RKO (cell line): ENCODE data around the gene HACL1.
"Not testable (repeated sequence)": the region's sequence is repeated elsewhere in the genome, so short reads cannot be mapped to it uniquely, and the experiment has no call there.

Experiments used
- DNase-seq: peaks from one replicate; pipeline ENCODE4 v3.0.0-alpha.2; 2016; ENCODE audit warnings: low spot score

HACL1 gene

GRCh38 chr3:15579051-15579450 lies 22.3 kb downstream of the HACL1 start:
- no peak for DNase-seq

- DNase-seq: no peak
Measured at GRCh38 chr3:15578289-15578867, 23.0 kb downstream of the HACL1 start.

- no peak for DNase-seq
Measured at GRCh38 chr3:15576475-15576874, 24.9 kb downstream of the HACL1 start.

GRCh38 chr3:15575446-15575845 lies 25.9 kb downstream of the HACL1 start:
- DNase-seq: no peak

- no peak for DNase-seq
Measured at GRCh38 chr3:15572138-15572537, 29.2 kb downstream of the HACL1 start.

GRCh38 chr3:15563190-15563589 lies 38.2 kb downstream of the HACL1 start:
- DNase-seq: no peak

- DNase-seq: no peak
Measured at GRCh38 chr3:15562560-15562959, 38.8 kb downstream of the HACL1 start.

- DNase-seq: no peak
Measured at GRCh38 chr3:15558581-15558980, 42.8 kb downstream of the HACL1 start.

- peak; percentile 74 for DNase-seq
Measured at GRCh38 chr3:15557511-15557946, 43.8 kb downstream of the HACL1 start.

- no peak for DNase-seq
Measured at GRCh38 chr3:15556512-15556911, 44.9 kb downstream of the HACL1 start.

- no peak for DNase-seq
Measured at GRCh38 chr3:15553749-15554148, 47.6 kb downstream of the HACL1 start.

GRCh38 chr3:15551902-15552301 lies 49.5 kb downstream of the HACL1 start:
- DNase-seq: no peak

- DNase-seq: no peak
Measured at GRCh38 chr3:15549846-15550245, 51.5 kb downstream of the HACL1 start.

GRCh38 chr3:15542614-15543013 lies 58.8 kb downstream of the HACL1 start:
- no peak for DNase-seq

GRCh38 chr3:15541371-15541770 lies 60.0 kb downstream of the HACL1 start:
- no peak for DNase-seq

GRCh38 chr3:15539066-15539465 lies 62.3 kb downstream of the HACL1 start:
- DNase-seq: no peak

- no peak for DNase-seq
Measured at GRCh38 chr3:15538345-15538744, 63.0 kb downstream of the HACL1 start.

- DNase-seq: no peak
Measured at GRCh38 chr3:15536856-15537255, 64.5 kb downstream of the HACL1 start.

GRCh38 chr3:15535732-15536131 lies 65.6 kb downstream of the HACL1 start:
- no peak for DNase-seq

GRCh38 chr3:15532614-15533013 lies 68.8 kb downstream of the HACL1 start:
- not testable (repeated sequence) for DNase-seq

GRCh38 chr3:15531346-15531745 lies 70.0 kb downstream of the HACL1 start:
- no peak for DNase-seq

- no peak for DNase-seq
Measured at GRCh38 chr3:15528854-15529537, 72.4 kb downstream of the HACL1 start.

- DNase-seq: no peak
Measured at GRCh38 chr3:15527031-15527459, 74.3 kb downstream of the HACL1 start.

GRCh38 chr3:15525790-15526189 lies 75.6 kb downstream of the HACL1 start:
- DNase-seq: no peak
